HTERT RPE-1 (cell line): ENCODE data around the gene CXCR5.

Experiments used
- in situ Hi-C: fragments of 300-500 bp; cut with MboI; formaldehyde crosslinking; loops from 4 replicates; pipeline ENCODE4 v1.14.3; 2020; ENCODE audit warnings: low sequenced_read_pairs

The CXCR5 gene

DNA sequence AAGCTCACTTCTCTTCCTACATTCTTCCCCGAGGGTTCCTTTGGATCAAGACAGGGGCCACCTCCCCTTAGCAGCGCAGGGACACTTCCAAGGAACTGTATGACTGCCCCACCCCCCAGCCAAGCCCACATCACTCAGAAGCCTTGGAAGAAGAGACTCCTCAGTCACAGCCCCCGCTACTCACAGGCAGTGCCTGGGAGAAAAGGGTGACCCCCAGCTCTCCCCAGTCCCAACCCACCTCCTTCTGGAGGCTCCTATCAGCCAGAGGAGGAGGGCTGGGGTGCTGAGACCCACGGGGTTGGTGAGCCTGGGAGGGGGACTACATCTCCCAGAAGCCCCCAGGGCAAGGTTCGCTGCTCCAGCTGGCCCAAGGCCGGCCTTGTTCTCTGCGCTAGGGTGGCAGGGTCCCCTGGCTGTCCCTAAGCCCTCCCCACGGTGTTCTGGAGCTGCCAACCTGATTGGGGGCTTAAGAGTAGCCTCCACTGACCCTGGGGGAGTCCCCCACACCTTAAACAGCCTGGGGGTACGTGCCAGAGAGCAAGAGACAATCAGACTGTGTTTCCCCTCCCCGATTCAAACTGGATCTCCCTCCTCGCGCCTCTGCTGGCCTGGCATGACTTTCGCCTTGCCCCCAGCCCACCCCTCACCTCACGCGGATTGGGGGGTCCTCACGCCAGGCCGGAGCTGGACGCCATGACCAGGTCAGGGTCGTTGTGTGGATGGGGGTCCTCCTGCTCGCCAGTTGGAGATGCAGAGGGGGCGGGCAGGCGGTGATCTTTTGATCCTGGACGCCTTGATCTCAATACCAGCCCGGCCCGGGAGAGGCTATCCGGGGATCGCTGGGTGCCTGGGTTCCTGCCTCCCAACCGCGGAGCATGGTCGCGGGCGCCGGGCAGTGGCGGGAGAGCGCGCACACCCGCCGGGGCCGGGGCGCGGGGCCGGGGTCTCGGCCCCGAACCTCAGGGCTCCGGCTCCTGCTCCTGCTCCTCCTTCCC, 41.2 kb downstream of the CXCR5 start:
- in situ Hi-C loops = no loop called here

DNA sequence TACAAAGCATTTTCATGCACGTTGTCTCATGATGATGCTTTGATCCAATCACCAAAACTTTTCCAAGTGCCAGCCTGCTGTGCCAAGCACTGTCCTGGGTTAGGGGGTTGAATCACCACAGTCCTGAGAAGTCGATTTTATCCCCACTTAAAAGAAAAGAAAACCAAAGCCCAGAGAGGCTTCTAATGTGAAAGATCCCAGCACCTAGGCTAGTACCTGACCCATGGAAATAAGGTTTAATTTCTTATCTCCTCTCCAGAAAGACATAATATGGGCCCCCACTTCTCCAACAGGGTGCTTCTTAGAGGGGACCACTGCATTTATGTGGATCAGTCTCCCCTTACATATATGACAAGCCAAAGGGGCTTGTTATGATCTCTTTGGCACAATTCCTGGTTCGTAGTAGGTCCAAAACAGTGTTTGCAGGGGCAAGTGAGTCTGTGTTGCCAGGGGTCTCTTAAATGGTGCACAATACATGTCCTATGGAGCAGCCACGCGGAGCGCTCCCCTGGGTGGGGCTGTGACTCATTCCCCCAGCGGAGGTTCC, 43.9 kb downstream of the CXCR5 start:
- in situ Hi-C loops = no loop called here

DNA sequence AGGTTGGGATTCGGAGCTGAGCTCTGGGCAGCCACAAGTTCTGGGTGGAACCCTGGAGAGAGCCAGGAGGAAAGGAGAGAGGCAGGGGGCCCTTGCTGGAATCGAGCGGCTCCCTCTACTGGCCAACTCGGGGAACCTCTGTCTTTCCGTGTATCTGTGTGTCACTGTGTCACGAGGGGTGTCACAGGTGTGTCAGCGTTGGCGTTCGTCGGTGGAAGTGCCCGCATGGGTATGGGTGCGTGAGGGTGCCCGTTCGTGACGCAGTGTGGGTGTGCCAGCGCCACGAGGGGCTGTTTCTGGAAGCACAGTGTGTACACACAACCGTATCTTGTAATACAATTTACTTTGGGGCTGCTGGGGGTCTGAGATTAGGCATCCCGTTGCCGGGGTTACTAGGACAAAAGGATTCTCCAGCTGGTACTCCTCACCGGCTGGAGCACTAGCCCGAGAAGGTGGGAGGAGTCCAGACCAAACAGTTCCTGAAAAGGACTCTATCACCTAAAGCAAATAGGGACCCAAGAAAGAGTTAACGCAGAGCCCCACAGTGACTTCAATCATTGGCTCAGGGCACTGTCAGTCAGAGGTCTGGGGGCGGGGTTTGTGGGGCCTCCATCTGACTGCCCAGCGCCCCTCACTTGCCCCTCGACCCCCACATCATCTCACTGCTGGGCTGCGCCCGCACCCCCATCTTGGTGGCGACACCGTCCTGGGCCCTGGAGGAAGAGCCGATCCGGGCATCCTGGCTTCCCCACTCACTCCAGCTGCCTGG, 44.6 kb downstream of the CXCR5 start:
- in situ Hi-C loops = no loop called here

DNA sequence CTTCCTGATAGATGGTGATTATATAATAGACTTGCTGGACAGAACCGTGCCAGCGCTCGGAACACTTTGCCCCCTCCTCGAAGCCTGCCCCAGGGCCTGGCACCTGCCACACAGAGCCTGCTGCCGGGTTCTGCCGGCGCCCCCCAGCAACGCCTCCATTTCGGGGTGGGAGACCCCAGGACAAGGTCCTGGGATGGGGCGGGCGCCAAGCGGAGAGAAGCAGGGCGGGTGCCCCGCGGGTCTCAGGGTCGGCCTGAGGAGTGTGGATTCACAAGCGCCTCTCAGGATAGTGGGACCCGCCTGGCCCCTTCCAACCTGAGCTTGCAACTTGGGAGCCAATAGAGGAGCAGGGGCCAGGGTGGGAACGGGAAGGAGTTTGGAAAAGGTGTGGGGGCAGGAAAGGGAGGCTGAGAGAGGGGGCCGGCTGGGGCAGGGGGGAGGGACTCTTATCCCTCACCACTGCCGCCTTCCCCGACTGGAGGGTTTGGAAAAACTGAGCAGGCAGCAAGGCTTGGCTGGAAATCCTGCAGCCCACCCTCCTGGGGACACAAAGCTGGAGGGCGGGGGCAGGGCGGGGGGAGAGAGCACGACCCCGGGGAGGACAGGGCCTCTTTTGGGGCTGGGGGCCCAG, 45.3 kb downstream of the CXCR5 start:
- in situ Hi-C loops = no loop called here

DNA sequence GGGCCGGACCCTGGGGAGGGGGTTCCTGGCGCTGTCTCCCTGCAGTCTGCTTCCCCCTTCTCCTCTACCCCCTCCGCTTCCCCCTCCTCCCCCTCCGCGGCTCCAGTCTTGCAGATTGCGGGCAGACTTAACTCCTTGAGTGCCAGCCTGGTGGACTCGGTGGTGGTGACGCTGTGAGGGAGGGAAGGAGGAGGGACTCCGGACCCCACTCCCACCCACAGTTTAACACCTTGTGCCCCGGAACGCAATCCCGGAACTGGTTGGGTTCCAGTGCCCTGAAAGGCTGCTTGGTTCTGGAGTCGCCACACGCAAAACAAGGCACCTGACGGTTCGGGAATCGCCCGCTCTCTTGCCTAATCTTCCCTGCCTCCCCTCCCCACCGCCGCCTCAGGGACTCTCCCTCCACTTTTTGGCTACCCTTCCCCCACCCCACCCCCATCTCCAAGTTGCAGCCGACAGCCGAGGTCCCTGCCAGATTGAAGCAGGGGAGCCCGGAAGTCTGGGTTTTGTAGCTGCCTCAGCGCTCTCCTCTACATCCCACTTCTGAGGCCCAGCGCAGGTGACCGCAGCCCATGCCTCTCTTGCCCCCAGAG, 45.9 kb downstream of the CXCR5 start:
- in situ Hi-C loops = no loop called here

DNA sequence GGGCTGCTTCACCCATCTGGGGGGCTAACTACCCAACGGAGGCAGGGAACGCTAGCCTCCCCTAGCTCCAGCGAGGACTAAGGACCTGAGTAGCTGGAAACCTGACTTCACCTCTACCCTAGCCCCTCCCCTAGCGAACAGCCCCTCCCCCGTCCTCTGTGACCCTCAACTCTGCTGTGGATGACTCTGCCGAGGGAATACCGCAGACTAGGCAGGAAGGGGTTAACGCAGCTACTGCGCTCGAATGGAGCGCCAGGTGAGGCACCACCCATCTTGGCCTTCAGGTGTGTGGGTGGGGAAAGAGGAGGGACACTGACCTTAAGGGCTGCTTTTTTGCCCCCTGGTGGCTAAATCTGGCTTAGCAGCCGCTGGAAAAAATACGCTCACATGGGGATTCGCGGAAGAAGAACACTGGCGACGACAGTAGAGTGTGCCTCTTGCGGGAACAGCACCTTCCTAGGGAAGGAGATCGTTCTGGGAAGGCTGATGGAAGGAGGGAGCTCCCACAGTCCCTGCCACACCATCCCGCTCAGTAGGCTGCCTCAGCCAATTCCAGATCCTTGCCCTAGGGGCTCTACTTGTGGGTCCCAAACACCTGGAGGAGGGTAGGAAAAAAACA, 46.5 kb downstream of the CXCR5 start:
- in situ Hi-C loops = no loop called here

DNA sequence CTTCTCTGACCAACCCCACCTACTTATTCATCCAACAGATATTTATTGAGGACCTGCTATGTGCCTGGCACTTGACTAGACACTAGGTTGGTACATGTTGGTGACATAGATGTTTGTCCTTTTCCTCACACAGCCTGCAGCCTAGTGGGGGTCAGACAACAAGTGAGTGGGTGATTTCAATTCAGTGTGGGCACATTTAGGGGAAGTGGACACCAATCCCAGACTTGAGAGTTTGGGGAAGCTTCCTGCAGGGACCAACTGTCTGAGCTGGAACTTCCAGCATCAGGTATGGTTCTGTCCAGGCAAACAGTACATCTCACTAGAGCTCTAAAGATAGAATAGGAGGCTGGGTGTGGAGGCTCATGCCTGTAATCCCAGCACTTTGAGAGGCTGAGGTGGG, 47.9 kb downstream of the CXCR5 start:
- in situ Hi-C loops = no loop called here

DNA sequence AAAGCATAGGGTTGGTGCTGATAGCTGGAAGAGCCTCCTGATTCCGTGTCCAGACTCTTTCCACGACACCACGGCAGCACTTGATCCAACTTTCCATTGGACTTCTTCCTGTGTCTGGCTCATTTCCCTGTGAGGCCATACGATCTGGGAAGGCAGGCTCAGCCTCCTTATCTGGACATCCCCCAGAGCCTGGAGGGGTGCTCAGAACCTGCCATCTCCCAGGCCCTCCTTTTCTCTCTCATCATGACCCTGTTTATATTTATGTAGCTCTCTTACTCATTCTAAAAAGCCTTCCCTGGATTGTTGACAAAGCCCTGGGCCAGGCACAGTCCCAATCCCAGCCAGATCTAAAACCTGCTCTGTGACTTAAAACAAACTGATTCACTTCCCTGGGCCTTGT, 49.8 kb downstream of the CXCR5 start:
- in situ Hi-C loops = no loop called here

DNA sequence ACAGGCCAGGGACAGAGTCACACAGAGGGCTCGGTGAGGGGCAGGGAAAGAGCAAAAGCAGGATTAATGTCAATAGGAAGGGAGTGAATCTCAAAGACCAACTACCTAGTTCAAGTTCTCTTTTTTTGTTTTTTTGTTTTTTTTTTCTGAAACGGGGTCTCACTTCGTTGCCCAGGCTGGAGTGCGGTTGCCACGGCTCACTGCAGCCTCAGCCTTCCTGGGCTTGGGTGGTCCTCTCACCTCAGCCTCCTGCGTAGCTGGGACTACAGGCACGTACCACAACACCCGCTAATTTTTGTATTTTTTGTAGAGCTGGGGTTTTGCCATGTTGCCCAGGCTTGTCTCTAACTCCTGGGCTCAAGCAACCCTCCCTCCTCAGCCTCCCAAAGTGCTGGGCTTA, 51.7 kb downstream of the CXCR5 start:
- in situ Hi-C loops = no loop called here

DNA sequence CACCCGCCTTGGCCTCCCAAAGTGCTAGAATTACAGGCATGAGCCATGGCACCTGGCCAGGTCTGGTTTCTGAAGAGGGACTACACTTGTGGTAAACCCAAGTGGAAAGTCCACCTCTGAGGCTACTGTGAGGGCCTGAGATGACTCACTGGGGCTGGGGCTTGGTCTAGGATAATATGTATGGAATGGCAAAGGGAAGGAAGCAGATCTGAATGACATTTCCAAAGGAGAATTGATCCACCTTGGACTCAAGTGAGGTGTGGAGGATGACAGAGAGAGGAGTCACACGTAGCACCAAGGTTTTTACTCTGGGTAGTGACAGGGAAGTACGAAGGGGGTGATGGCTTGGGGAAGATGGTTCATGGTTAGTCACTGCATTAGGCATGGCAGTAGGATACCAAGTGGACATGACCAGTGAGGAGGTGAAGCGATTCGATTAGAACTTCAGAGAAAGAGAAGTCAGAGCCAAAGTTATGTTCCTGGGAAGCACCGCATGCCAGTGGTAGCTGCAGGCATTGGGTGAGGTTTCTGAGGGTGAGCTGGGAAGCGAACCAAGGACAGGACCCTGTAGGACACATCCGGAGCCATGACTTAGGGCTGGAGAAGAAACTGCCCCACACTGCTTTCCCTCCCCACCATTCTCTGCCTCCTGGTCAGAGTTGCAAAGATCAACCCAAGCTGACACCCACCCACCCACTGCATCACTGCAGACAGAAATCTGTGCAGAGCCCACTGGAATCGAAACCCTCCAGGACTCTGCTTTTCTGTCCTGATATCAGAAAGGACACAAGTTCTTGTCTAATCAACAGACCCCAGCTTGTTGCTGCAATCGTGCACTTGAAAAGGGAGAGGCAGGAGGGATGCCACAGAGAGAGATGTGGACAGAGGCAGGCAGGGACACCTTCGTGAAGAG, 55.1 kb downstream of the CXCR5 start:
- in situ Hi-C loops = no loop called here

DNA sequence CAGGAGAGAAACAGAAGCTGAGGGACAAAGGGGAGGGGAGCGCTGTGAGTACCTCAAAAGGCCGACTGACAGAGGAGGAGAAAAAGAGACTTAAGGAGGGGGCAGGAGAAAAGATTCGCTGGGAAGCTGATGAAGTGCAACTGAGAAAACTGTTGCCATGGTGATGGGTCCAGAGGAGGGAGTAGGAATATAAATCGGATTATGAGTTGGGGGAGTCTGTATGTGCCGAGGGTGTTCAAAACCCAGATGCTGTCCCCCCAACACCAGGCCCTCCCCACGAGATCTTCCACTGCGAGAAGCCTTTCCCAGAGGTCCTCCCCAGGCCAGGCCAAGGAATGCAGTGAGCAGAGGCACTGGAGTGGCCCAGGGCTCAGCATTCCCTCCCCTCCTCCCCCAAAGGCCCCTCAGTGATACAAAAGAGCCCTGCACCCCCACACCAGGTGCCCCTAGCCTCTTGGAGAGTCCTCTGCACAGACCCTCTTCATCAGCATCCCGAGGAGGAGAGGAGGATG, 55.8 kb downstream of the CXCR5 start:
- in situ Hi-C loops = no loop called here

DNA sequence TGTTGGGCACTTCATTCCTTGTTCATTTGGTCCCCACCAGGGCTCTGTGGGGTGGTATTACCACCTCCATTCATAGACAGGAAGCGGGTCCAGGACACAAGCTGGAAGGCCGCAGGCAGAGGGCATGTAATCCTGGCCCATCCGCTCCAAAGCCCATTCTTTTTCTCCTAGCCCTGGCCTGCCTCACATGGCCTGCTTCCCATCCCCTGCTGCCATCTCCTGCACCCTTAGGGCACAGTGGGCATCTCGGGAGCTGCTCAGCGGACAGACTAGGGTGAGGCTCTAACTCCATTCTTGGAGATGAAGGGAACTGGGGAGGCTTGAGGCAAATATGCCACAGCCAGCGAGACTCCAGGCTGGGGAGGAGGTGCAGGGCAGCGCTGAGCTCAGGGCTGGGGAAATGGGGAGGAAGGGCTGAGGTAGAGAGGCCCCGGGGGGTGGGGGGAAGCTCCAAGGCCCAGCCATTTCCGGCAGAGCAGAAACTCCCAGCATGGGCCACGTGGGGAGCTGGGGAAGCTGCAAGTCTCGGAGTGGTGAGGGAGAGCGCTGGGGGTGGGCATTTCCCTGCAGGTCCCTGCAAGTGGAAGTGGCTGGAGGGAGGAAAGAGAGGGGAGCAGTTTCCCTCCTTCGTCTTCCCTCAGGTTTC, 56.4 kb downstream of the CXCR5 start:
- in situ Hi-C loops = no loop called here

DNA sequence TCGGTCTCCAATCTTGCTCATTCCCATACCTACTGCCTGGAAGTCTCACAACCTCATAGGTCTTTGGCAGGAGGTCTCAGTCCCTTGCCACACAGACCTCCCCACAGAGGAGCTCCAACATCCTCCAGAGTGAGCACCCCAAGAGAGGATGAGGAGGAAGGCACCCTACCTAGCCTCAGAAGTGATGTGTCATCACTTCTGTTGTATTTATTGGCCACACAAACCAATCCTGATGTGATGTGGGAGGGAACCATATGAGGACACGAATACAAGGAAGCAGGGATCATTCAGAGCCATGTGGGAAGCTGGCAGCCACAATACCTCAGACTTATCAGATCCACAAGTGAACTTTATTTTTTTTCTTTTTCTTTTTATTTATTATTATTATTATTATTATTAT, 63.4 kb downstream of the CXCR5 start:
- in situ Hi-C loops = no loop called here
